ENCODE results near the gene DOCK6.

GRCh38 chr19:11182994-11183393 lies 79.3 kb downstream of the DOCK6 start:
- TF ChIP-seq, protein P1, sequence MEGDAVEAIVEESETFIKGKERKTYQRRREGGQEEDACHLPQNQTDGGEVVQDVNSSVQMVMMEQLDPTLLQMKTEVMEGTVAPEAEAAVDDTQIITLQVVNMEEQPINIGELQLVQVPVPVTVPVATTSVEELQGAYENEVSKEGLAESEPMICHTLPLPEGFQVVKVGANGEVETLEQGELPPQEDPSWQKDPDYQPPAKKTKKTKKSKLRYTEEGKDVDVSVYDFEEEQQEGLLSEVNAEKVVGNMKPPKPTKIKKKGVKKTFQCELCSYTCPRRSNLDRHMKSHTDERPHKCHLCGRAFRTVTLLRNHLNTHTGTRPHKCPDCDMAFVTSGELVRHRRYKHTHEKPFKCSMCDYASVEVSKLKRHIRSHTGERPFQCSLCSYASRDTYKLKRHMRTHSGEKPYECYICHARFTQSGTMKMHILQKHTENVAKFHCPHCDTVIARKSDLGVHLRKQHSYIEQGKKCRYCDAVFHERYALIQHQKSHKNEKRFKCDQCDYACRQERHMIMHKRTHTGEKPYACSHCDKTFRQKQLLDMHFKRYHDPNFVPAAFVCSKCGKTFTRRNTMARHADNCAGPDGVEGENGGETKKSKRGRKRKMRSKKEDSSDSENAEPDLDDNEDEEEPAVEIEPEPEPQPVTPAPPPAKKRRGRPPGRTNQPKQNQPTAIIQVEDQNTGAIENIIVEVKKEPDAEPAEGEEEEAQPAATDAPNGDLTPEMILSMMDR (IDR thresholded peaks at IDR 0.05 in 2 of 3, conservative IDR thresholded peaks at IDR 0.05 in 1 of 3; ENCODE audit: control insufficient read depth in 2 of 3, extremely low read depth in 1 of 3, insufficient read depth in 1 of 3, low read depth in 3 of 3, low read length in 3 of 3), result no peak
- no peak for TF ChIP-seq RAD51 (IDR thresholded peaks at IDR 0.05)
- no peak for TF ChIP-seq HDAC2 (IDR thresholded peaks at IDR 0.05)
- no peak for TF ChIP-seq BHLHE40 (IDR thresholded peaks at IDR 0.05; ENCODE audit: borderline replicate concordance in 1 of 2, low read depth in 2 of 2, low read length in 1 of 2)
- TF ChIP-seq MTA3 (IDR thresholded peaks at IDR 0.05; ENCODE audit: borderline replicate concordance, low read length), result no peak
- no peak for TF ChIP-seq ZNF217 (IDR thresholded peaks at IDR 0.05)
- TF ChIP-seq ATF2 (IDR thresholded peaks at IDR 0.05; ENCODE audit: low read length), result no peak
- no peak for TF ChIP-seq FOS (IDR thresholded peaks at IDR 0.05; ENCODE audit: borderline replicate concordance, extremely low read depth, insufficient read length)
- TF ChIP-seq CREM (IDR thresholded peaks at IDR 0.05; ENCODE audit: low read depth), result no peak
